Measurements from ENCODE around the gene FKTN.
"Not testable (repeated sequence)": the region's sequence is repeated elsewhere in the genome, so short reads cannot be mapped to it uniquely, and the experiment has no call there.

Gene FKTN

DNA sequence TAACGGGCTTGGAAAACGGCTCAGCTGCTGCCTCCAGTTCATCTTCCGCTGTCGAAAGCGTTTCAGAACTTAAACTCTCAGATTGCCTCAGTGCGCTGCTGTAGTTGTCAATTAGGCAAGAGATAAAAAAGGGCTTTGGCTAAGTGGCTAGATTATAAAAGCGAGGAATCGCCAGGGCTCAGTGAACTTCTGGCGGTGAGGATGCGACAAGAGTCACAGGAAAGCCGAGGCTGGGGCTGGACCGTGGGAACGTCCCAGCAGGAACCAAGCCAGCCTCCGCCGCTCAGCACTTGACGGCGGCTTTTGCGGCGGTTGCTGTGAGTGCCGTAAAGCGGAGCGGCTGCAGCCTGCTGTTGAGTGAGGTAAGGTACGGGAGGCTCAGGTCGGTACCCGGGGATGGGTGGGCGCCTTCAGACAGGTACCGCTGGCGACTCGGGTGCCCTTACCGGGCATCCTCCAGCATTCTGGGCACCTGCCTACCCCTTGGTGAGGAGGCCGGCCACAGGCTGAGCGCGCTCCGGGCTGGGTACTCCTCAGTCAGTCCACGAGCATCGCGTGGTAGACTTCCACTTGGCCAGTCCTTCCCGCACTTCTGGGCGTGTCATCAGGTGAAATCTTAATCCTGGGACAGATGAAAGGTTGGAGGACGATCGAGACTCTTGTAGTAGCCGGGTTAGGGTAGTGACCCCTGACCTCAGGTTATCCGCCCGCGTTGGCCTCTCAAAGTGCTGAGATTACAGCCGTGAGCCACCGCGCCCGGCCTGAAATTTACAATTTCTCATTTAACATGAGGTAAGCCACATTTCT is at the start of gene FKTN:
FKTN (plus strand) TSS at position 328 of the 807 bp plus-strand sequence. CDS start 16,902 bp downstream, outside the sequence.
- peak; percentile 49 to 72 for DNase-seq (ENCODE audit: low read depth in 1 of 2, low spot score in 1 of 2)

DNA sequence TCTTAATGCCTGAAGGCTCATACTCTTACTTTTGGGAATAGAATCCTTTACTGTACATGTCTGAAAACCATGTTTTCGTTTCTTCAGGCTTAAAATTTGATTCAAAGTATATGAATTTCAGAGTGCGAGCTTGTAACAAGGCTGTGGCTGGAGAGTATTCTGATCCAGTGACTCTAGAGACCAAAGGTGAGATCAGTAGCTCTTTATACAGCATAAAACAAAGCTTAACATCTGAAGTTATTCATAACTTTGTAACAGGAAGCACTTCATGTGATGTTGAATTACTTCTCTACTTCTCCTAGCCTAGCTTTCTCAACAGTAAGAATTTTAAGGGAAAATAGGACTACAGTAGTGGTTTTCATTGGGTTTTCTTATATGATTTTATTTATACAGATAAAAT is 49.4 kb upstream of the FKTN start:
- DNase-seq (ENCODE audit: low read depth in 1 of 2, low spot score in 1 of 2), result no peak

GRCh38 chr9:105510024-105510423 is 47.9 kb upstream of the FKTN start:
- DNase-seq (ENCODE audit: low read depth in 1 of 2, low spot score in 1 of 2), result no peak

DNA sequence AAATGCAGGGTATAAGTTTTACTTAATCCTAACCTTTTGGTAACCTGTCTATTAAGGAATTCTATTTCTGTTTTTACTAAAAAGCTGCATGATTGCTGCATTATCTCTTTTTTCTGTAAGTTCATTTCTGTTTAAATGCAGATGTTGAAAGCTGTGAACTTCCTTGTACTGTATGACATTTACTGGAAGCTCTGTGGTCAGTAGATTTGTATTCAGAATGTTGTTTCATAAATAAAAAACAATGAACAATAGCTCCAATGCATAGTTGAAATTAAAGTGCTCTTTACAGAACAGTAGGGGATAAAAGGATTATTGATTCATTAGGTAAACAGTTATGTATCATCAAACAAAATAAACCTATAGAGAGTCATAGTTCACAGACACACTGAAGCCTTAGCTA is 46.5 kb upstream of the FKTN start:
- no peak for DNase-seq (ENCODE audit: low read depth in 1 of 2, low spot score in 1 of 2)

DNA sequence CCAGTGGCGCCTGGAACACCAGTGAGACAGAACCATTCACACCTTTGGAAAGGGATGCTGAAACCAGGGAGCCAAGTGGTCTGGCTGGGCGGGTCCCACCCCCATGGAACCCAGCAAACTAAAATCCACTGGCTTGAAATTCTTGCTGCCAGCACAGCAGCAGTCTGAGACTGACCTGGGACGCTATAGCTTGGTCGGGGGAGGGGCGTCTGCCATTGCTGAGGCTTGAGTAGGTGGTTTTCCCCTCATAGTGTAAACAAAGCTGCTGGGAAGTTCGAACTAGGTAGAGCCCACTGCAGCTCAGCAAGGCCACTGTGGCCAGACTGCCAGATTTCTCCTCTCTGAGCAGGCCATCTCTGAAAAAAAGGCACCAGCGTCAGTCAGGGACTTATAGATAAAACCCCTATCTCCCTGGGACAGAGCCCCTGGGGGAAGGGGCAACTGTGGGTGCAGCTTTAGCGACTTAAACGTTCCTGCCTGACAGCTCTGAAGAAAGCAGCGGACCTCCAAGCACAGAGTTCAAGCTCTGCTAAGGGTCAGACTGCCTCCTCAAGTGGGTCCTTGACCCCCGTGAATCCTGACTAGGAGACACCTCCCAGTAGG is 42.0 kb upstream of the FKTN start:
- DNase-seq (ENCODE audit: low read depth in 1 of 2, low spot score in 1 of 2), result no peak

GRCh38 chr9:105519710-105520369 is 38.1 kb upstream of the FKTN start:
- DNase-seq (ENCODE audit: low read depth in 1 of 2, low spot score in 1 of 2), result peak in 1 of 2 donors; percentile 4

- DNase-seq (ENCODE audit: low read depth in 1 of 2, low spot score in 1 of 2), result not testable (repeated sequence)
Observed at GRCh38 chr9:105520992-105521391, 36.9 kb upstream of the FKTN start.

DNA sequence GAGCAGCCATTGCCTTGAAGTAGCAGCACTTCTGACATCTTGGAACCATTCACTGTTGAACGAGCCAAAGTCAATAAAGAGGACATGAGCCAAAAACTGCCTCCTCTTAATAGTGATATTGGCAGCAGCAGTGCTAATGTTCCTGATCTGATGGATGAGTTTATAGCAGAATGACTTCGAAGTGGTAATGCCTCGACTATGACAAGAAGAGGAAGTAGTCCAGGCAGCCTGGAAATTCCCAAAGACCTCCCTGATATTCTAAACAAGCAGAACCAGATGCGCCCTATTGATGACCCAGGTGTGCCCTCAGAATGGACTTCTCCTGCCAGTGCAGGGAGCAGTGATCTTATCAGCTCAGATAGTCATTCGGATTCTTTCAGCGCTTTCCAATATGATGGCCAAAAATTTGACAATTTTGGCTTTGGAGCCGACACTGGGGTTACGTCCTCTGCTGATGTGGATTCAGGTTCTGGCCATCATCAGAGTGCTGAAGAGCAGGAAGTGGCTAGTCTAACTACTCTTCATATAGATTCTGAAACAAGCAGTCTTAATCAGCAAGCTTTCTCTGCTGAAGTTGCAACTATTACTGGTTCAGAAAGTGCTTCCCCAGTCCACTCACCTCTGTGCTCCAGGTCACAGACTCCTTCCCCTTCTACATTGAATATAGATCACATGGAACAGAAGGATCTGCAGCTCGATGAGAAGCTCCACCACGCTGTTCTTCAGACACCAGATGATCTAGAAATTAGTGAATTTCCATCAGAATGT is 35.1 kb upstream of the FKTN start:
- DNase-seq (ENCODE audit: low read depth in 1 of 2, low spot score in 1 of 2), result not testable (repeated sequence)

- no peak for DNase-seq (ENCODE audit: low read depth in 1 of 2, low spot score in 1 of 2)
Observed at GRCh38 chr9:105531530-105531929, 26.4 kb upstream of the FKTN start.

GRCh38 chr9:105535920-105536668 is 21.8 kb upstream of the FKTN start:
- no peak for DNase-seq (ENCODE audit: low read depth in 1 of 2, low spot score in 1 of 2)

DNA sequence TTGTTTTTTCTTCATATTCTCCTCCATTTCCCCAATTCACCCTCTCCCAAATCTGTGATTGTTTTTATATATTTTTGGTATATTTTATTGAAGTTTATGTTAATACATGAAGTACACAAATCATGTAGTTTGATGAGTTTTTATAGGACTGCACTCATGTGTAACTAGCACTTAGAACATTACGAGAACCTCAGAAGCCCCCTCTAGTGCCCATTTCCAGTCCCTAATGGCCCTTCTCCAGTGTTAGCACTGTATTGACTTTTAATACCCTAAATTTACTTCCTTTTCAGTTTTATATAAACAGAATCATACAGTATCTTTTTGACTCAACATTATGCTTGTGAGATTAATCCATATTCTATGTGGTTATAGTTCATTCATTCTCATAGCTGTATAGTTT is 18.5 kb upstream of the FKTN start:
- no peak for DNase-seq (ENCODE audit: low read depth in 1 of 2, low spot score in 1 of 2)

GRCh38 chr9:105541838-105542237 is 16.1 kb upstream of the FKTN start:
- DNase-seq (ENCODE audit: low read depth in 1 of 2, low spot score in 1 of 2), result no peak

GRCh38 chr9:105554042-105554441 is 3.9 kb upstream of the FKTN start:
- DNase-seq (ENCODE audit: low read depth in 1 of 2, low spot score in 1 of 2), result no peak

DNA sequence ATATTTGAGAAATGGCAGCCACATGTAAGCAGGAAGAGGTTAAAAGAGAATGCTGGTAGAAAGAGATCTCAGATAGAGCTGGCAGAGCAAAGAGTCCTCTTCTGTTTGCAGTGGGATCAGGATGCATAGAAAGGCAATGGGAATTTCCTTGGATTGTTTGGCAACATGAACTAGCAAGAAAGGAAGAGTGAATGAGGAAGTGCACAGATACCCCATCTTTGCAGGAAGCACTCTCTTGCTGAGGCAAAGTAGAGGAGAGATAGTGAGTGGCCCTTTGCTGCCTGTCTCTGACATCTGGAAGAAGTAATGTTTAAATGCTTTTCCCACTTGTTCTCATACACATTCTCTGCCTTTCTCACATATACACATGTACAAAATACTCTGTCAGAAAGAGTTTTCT is 14.5 kb downstream of the FKTN start:
- DNase-seq (ENCODE audit: low read depth in 1 of 2, low spot score in 1 of 2), result no peak

DNA sequence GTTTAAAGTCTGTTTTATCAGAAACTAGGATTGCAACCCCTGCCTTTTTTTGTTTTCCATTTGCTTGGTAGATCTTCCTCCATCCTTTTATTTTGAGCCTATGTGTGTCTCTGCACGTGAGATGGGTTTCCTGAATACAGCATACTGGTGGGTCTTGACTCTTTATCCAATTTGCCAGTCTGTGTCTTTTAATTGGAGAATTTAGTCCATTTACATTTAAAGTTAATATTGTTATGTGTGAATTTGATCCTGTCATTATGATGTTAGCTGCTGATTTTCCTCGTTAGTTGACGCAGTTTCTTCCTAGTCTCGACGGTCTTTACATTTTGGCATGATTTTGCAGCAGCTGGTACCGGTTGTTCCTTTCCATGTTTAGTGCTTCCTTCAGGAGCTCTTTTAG is 22.0 kb downstream of the FKTN start:
- not testable (repeated sequence) for DNase-seq (ENCODE audit: low read depth in 1 of 2, low spot score in 1 of 2)

GRCh38 chr9:105581550-105581949 is 23.6 kb downstream of the FKTN start:
- DNase-seq (ENCODE audit: low read depth in 1 of 2, low spot score in 1 of 2), result not testable (repeated sequence)

GRCh38 chr9:105593145-105593544 is 35.2 kb downstream of the FKTN start:
- DNase-seq (ENCODE audit: low read depth in 1 of 2, low spot score in 1 of 2), result no peak

GRCh38 chr9:105608721-105609598 is 51.0 kb downstream of the FKTN start:
- DNase-seq (ENCODE audit: low read depth in 1 of 2, low spot score in 1 of 2), result peak in 1 of 2 donors; percentile 6

DNA sequence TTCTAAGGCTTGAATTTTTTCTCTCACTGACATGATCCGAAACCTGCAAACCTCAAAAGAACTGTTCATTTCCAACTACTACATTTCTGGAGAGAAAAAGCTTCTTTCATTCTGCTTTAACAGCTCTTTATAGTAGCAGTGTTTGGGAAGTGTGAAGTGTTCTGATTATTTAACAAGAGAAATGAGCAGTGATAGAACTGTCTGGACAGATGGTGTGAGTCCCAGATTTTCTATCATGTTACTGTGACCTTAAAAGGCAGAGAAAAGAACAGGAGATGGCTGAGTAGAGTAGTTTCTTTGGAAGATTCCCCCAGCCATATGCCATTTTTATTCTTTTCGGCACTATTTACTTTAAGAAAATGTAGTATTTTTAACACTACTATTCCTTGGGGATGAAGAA is 63.1 kb downstream of the FKTN start:
- DNase-seq (ENCODE audit: low read depth in 1 of 2, low spot score in 1 of 2), result no peak

- no peak for DNase-seq (ENCODE audit: low read depth in 1 of 2, low spot score in 1 of 2)
Observed at GRCh38 chr9:105625088-105625487, 67.2 kb downstream of the FKTN start.

All from activated CD4-positive, alpha-beta T cell treated with anti-CD3 and anti-CD28 coated beads, Interleukin-2, amount 50 U/mL, for 24 hours (primary cell).